OCI-LY7 (cell line): ENCODE results near the gene KIF16B. TPM values are rescaled to one million over a fixed set of nuclear protein-coding genes. Genes with fewer than 3 reads are reported as not detected.

Experiments
- BruUV-seq: library from RNA; stranded (reverse); fragments of 400-500 nt; replicated peaks from 2 replicates; lab custom pipeline; 2021; lab: Mats Ljungman, UMichigan
- CTCF ChIA-PET: fragments of 300-600 bp; sonication (Branson Sonifier 250); formaldehyde crosslinking; loops from one replicate; lab custom pipeline; 2022; ENCODE audit warnings: antibody characterized with exemption; ENCODE audit not compliant: unreplicated experiment; lab: Charles Lee
- POLR2A ChIA-PET: fragments of 300-600 bp; sonication (Branson Sonifier 250); formaldehyde crosslinking; loops from one replicate; lab custom pipeline; 2022; ENCODE audit warnings: antibody characterized with exemption; lab: Charles Lee
- DNase-seq: peaks from one replicate; pipeline ENCODE4 v3.0.0-alpha.2; 2015; ENCODE audit warnings: low spot score
- H2AFZ ChIP-seq: fragments of 200-600 bp; sonication (generic), shearing (Covaris generic); 2 replicates; pipeline ENCODE4 v1.6.1; 2014; ENCODE audit warnings: mild to moderate bottlenecking, antibody characterized with exemption, low read length, moderate library complexity
- H3K27ac ChIP-seq: fragments of 200-600 bp; sonication (generic); 2 replicates; pipeline ENCODE4 v1.5.1; 2014; ENCODE audit warnings: mixed run types, low read depth, mild to moderate bottlenecking, moderate library complexity, low read length, inconsistent platforms; ENCODE audit not compliant: poor library complexity, severe bottlenecking
- H3K36me3 ChIP-seq: fragments of 200-600 bp; sonication (generic); 2 replicates; pipeline ENCODE4 v1.6.1; 2014; ENCODE audit warnings: mild to moderate bottlenecking, antibody characterized with exemption, low read length, moderate library complexity, mixed read lengths; ENCODE audit not compliant: insufficient read depth
- H3K4me1 ChIP-seq: fragments of 200-600 bp; sonication (generic); 2 replicates; pipeline ENCODE4 v1.5.1; 2014; ENCODE audit warnings: mild to moderate bottlenecking, low read length; ENCODE audit not compliant: insufficient read depth, poor library complexity, severe bottlenecking
- H3K4me2 ChIP-seq: fragments of 200-600 bp; sonication (generic); 2 replicates; pipeline ENCODE4 v1.6.1; 2014; ENCODE audit warnings: mild to moderate bottlenecking, low read length
- H3K4me3 ChIP-seq: fragments of 200-600 bp; sonication (generic); 2 replicates; pipeline ENCODE4 v1.5.1; 2014; ENCODE audit warnings: mild to moderate bottlenecking, low read depth, low read length; ENCODE audit not compliant: poor library complexity, severe bottlenecking
- H3K79me2 ChIP-seq: fragments of 200-600 bp; sonication (generic); 2 replicates; pipeline ENCODE4 v1.6.1; 2016; ENCODE audit warnings: low read depth, mild to moderate bottlenecking, low read length, moderate library complexity, mixed read lengths; ENCODE audit not compliant: insufficient read depth
- H3K9me2 ChIP-seq: fragments of 200-600 bp; sonication (generic); 2 replicates; pipeline ENCODE4 v1.6.1; 2016; ENCODE audit warnings: mild to moderate bottlenecking, low read length, mixed read lengths; ENCODE audit not compliant: insufficient read depth
- H3K9me3 ChIP-seq: fragments of 200-600 bp; sonication (generic); 2 replicates; pipeline ENCODE4 v1.6.1; 2014; ENCODE audit warnings: mild to moderate bottlenecking, mixed run types, low read length, mixed read lengths
- H4K20me1 ChIP-seq: fragments of 200-600 bp; sonication (generic); 2 replicates; pipeline ENCODE4 v1.6.1; 2014; ENCODE audit warnings: mild to moderate bottlenecking, antibody characterized with exemption, low read length, moderate library complexity, mixed read lengths; ENCODE audit not compliant: insufficient read depth
- CTCF ChIP-seq: fragments of 200-600 bp; sonication (generic); conservative IDR thresholded peaks from 2 replicates; pipeline ENCODE4 v1.5.1; 2014; ENCODE audit warnings: mild to moderate bottlenecking, antibody characterized with exemption, low read length, moderate library complexity, mixed read lengths
- EZH2phosphoT487 ChIP-seq: fragments of 200-600 bp; sonication (generic); IDR thresholded peaks from 2 replicates; pipeline ENCODE4 v1.6.1; 2018; ENCODE audit warnings: low read depth, borderline replicate concordance, mild to moderate bottlenecking, mixed run types, antibody characterized with exemption, low read length, moderate library complexity, mixed read lengths
- intact Hi-C: fragments of 100-400 bp; cut with micrococcal nuclease; formaldehyde crosslinking; loops from one replicate; pipeline ENCODE4 v1.10.0; 2022; ENCODE audit not compliant: unreplicated experiment
- total RNA-seq, 2 experiments: library from RNA; depleted of rRNA in 1 of 2; stranded (reverse); fragments of >200 nt in 1 of 2; shearing (Covaris generic) in 1 of 2; gene quantifications; 2 replicates each; pipeline ENCODE4 v1.2.3, GENCODE V29; 2014 to 2022

KIF16B gene
- total RNA-seq, 2 experiments from 2014 or later: 6.2 to 11.2 TPM

- Histone ChIP-seq H3K9me2 (no peaks in the 10 kb centered on the region), H4K20me1 (no peaks in the 10 kb centered on the region), H3K4me1 (no peaks in the 10 kb centered on the region), H3K4me2 (no peak overlapping the region), H3K9me3 (no peaks in the 10 kb centered on the region), H3K79me2 (no peaks in the 10 kb centered on the region), H2AFZ (no peak overlapping the region), H3K4me3 (no peak overlapping the region), H3K36me3 (no peaks in the 10 kb centered on the region), H3K27ac (no peak overlapping the region)
- BruUV-seq: no TSS peak
- intact Hi-C loops: no loop called here
- POLR2A ChIA-PET: interaction anchor here (0.6 to 1.1 kb wide), 3 partner anchors 14 to 104 kb away, joined by 3 to 4 read pairs (median 3); no protein-coding TSS in a partner anchor
- no peak for DNase-seq
- CTCF ChIA-PET: no interaction called here
- TF ChIP-seq CTCF (no peak), EZH2phosphoT487 (no peak)
Measured at GRCh38 chr20:16270314-16270931, 302.8 kb downstream of the KIF16B start.

- intact Hi-C loops: no loop called here
- TF ChIP-seq EZH2phosphoT487 (no peak), CTCF (no peak)
- H3K4me2 ChIP-seq: no peak overlapping the region
- DNase-seq: no peak
- H3K9me3 ChIP-seq: no peaks in the 10 kb centered on the region
- no peaks in the 10 kb centered on the region for H3K79me2 ChIP-seq
- ChIA-PET CTCF (no interaction called here), POLR2A (no interaction called here)
- BruUV-seq: no TSS peak
- H3K4me3 ChIP-seq: no peak overlapping the region
- no peak overlapping the region for H3K27ac ChIP-seq
- H3K9me2 ChIP-seq: no peaks in the 10 kb centered on the region
- H3K4me1 ChIP-seq: no peaks in the 10 kb centered on the region
- H3K36me3 ChIP-seq: no peaks in the 10 kb centered on the region
- H4K20me1 ChIP-seq: no peaks in the 10 kb centered on the region
- no peak overlapping the region for H2AFZ ChIP-seq
Measured at GRCh38 chr20:16267526-16267925, 305.7 kb downstream of the KIF16B start.

- Histone ChIP-seq H3K9me3 (no peaks in the 10 kb centered on the region), H3K4me2 (no peak overlapping the region), H3K4me3 (no peak overlapping the region), H3K4me1 (no peaks in the 10 kb centered on the region), H3K36me3 (no peaks in the 10 kb centered on the region), H4K20me1 (no peaks in the 10 kb centered on the region), H2AFZ (no peak overlapping the region), H3K9me2 (no peaks in the 10 kb centered on the region), H3K79me2 (no peaks in the 10 kb centered on the region), H3K27ac (no peak overlapping the region)
- DNase-seq: no peak
- intact Hi-C loops: no loop called here
- POLR2A ChIA-PET: no interaction called here
- TF ChIP-seq EZH2phosphoT487 (no peak), CTCF (no peak)
- CTCF ChIA-PET: no interaction called here
- BruUV-seq: no TSS peak
Measured at GRCh38 chr20:16265334-16265733, 307.9 kb downstream of the KIF16B start.
